ENCODE data around the gene CD37.
A peak's percentile ranks its signal among the peaks of the same experiment; 100 is the strongest.
"Not testable (repeated sequence)": the region's sequence is repeated elsewhere in the genome, so short reads cannot be mapped to it uniquely, and the experiment has no call there.

CD37 gene

GRCh38 chr19:49335071-49335783 lies at the start of gene CD37:
CD37 (plus strand) TSS chr19:49335406; CDS start chr19:49335541, 135 bp downstream.
- DNase-seq = no peak

DNA sequence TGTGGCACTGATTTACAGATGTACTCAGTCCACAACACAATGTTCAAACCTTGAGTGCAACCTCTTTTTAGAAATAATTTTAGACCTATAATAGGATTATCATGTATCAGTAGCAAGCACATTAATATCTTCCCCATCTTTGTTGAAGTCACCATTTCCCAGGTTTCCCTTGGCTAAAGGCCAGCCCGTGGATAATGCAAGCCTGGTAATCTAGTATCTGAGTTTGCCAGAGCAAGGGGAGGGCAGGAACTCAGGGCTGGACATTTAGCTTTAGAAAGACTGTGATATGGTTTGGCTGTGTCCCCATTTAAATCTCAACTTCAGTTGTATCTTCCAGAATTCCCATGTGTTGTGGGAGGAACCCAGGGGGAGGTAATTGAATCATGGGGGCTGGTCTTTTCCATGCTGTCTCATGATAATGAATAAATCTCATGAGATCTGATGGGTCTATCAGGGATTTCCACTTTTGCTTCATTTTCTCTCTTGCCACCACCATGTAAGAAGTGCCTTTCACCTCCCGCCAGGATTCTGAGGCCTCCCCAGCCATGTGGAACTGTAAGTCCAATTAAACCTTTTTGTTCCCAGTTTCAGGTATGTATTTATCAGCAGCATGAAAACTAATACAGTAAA lies 48.0 kb upstream of the CD37 start:
- no peak for DNase-seq

- DNase-seq = not testable (repeated sequence)
Measured at GRCh38 chr19:49288205-49288604, 47.0 kb upstream of the CD37 start.

GRCh38 chr19:49289286-49289685 lies 45.9 kb upstream of the CD37 start:
- DNase-seq = not testable (repeated sequence)

DNA sequence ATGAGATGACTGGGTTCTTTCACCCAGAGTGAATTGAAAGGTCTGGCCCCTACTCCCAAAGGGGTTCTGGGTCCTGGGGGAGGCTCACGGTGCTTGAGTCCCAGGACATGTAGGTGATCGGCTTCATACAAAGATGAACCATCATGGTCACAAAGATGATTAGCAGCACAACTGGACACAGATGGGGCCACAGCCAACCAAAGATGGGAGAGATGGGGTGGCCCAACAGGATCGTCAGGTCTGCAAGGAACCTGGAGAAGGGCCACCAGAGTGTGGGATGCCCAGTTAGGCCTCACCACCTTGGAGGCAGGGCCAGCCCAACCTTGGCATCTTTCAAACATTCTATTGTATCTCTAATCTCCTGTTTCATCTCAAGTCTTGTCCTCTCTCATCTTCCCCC lies 44.7 kb upstream of the CD37 start:
- DNase-seq = no peak

- no peak for DNase-seq
Measured at GRCh38 chr19:49294401-49294800, 40.8 kb upstream of the CD37 start.

GRCh38 chr19:49295208-49295880 lies 39.9 kb upstream of the CD37 start:
- no peak for DNase-seq

- no peak for DNase-seq
Measured at GRCh38 chr19:49297403-49297802, 37.8 kb upstream of the CD37 start.

GRCh38 chr19:49298653-49299052 lies 36.6 kb upstream of the CD37 start:
- not testable (repeated sequence) for DNase-seq

GRCh38 chr19:49301165-49301865 lies 33.9 kb upstream of the CD37 start:
- peak; percentile 80 for DNase-seq

DNA sequence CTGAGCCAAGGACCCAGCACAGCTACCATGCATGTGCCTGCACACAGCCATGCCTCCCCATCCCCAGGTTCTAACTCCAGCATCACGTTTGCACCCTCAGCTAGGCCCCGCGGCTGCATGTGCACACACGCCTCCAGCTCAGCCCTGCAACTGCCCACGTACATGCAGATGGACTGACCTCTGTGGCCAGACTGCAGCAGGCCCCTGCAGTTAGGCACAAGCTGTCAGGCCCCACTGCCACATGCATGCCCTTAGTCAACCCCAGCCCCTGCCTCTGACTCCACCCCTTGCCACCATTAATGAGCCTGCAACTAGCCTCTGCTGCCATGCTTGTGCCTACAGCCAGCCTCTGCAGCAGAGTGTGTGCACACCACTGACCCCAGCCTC lies 33.3 kb upstream of the CD37 start:
- DNase-seq = no peak

DNA sequence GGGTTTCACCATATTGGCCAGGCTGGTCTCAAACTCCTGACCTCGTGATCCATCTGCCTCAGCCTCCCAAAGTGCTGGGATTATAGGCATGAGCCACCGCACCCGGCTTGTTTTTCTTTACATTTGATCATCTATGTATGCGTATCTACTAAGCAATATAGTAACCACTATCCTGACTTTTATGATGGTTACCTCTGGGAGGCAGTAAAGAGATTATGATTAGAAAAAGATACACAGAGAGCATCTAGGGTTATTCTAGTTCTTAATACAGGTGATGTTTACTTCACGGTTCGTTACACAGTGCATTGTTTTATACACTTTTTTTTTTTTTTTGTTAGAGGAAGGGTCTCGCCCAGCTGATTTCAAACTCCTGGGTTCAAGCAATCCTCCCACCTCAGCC lies 28.5 kb upstream of the CD37 start:
- not testable (repeated sequence) for DNase-seq

DNA sequence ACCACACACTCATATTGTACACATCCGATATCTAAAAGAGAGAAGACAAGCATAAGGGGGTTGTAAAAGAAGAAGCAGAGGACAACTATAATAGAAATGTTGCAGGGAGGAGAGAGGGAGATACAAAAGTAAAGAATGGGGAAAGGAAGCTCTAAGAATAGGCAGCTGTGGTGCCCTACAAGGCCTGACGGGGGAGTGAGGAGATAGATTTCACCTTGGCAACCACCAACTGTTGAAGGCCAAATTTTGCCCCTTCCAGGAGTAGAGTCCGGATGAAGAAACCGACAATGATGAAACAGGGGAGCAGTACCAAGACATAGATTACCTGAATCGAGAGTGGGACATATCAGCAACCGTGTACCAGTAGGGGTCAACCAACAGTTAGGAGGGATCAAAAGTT lies 26.1 kb upstream of the CD37 start:
- DNase-seq = no peak

GRCh38 chr19:49315111-49315510 lies 20.1 kb upstream of the CD37 start:
- DNase-seq = peak; percentile 66

GRCh38 chr19:49316284-49316683 lies 18.9 kb upstream of the CD37 start:
- DNase-seq = no peak

DNA sequence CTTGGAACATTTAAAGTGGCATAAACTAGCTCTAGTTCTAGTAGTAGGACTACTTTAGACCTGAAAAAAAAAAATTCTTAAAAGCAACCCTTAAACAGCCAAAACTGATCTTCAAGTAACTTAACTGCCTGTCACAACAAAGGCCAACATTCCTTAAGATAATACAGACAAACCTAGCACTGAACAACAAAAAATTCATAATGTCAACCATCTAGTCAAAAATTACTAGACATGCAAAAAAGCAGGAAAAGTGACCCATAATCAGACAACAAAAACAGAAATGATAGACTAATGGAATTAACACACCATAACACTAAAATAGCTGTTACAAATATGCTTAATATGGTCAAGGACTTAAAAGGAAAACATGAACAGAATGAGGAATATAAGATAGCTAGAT lies 16.9 kb upstream of the CD37 start:
- DNase-seq = no peak

- DNase-seq = no peak
Measured at GRCh38 chr19:49324801-49325576, 10.2 kb upstream of the CD37 start, which contains the start of gene SLC6A16. SLC6A16 (minus strand) TSS chr19:49325191; CDS start chr19:49311347, 13,844 bp downstream.

DNA sequence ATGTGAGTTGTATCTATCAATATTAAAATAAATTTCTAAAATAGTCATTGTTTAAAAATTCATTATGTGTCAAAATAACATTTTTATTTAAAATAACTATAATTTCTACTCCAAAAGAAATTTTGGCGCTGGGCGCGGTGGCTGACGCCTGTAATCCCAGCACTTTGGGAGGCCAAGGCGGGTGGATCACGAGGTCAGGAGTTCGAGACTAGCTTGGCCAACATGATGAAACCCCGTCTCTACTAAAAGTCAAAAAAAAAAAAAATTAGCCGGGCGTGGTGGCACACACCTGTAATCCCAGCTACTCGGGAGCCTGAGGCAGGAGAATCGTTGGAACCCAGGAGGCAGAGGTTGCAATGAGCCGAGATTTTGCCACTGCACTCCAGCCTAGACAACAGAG lies 9.4 kb upstream of the CD37 start:
- not testable (repeated sequence) for DNase-seq

DNA sequence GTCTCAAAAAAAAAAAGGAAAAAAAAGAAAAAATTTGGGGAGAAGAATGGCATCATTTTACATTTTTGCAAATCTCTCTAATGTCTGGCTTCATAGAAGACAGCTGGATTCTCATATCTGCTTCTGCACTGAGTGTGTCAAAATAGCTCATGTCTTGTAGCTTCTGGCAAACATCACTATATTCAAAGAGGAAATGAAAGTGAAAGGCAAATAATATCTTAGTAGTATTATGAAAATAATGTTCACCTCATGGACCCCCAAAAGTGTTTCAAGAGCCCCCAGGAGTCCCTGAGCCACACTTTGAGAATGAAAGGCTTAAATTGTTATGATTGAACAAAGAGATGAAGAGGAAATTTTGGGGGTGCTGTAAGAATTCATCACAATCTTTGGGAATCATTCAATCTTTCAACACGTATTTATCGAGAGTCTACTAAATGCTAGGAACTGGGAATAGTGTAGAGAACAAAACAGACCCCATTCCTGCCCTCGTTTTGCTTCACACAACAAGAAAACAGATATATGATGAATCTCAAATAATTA lies 9.0 kb upstream of the CD37 start:
- DNase-seq = no peak

GRCh38 chr19:49327878-49328544 lies 7.2 kb upstream of the CD37 start:
- DNase-seq = peak; percentile 40

DNA sequence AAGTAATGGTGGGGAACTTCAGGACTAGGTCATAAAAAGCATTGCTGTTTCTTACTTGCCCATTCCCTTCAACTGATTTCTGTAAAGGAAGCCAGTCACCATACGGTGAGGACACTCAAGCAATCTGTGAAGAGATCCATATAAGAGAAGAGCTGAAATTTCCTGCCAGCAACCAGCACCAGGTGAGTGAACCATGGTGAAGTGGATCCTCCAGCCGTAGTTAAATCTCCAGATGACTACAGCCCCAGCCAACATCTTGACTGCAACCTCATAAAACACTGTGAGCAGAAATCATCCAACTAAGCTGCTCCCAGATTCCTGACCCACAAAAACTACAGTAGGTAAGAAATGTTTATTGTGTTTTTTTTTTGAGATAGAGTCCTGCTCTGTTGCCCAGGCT lies 6.5 kb upstream of the CD37 start:
- no peak for DNase-seq

- DNase-seq = not testable (repeated sequence)
Measured at GRCh38 chr19:49331187-49331586, 4.0 kb upstream of the CD37 start.
